ENCODE measurements around the gene TMEM25. TPM values are rescaled to one million over a fixed set of nuclear protein-coding genes. Genes with fewer than 3 reads are reported as not detected.
"Not testable (repeated sequence)": the region's sequence is repeated elsewhere in the genome, so short reads cannot be mapped to it uniquely, and the experiment has no call there.

The TMEM25 gene
- polyA plus RNA-seq = 10 to 100 TPM in 1 of 3 donors, 1 to 10 TPM in 2; 5.5 to 13.4 (median 6.4) TPM

DNA sequence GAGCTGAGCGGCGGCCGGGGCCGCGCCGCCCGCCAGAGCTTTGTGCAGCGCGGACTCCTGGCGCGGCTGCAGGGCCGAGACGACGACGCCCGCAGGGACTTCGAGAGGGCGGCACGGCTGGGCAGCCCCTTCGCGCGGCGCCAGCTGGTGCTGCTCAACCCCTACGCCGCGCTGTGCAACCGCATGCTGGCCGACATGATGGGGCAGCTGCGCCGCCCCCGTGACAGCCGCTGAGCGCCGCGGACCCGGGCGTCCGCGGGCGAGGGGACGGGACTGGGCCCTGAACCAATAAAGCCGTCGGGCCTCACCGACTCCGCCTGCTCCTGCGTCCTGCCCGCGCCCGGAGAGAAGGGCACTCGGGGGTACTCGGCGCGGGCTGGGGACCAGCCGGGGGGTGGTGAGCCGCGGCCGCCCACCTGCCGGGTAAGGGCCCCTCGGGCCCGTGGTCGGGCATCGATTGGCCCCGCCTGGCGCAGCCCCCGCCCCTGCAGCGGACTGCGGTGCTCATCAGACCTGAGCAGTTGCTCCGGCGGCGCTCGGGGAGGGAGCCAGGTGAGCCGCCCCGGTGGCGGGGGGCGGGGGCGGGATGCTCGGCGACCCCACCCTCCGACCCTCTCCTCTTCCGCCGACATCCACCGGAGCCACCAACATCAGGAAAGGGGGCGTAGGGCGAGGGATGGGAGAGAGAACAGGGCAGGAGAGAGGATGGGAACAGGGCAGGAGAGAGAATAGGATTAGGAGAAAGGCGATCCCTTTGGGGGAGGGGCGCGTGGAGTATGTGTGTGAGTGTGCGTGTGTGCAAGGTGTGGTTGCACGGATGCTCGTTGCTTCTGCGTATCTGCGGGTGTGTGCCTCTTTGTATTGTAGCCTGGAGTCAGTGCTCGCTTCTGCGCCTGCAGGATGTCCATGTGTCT is at the start of gene TMEM25:
Gene TMEM25, plus strand, starts transcription at position 510 of the 914 bp plus-strand sequence. CDS start 610 bp downstream, outside the sequence.
- H3K27ac ChIP-seq (ENCODE audit: low read depth, low read length) = no peak within 1 kb of the TSS
- 1 to 2% (median 1%) methylated on average over 67 to 94 of the region's 94 CpGs for WGBS, 3 donors

DNA sequence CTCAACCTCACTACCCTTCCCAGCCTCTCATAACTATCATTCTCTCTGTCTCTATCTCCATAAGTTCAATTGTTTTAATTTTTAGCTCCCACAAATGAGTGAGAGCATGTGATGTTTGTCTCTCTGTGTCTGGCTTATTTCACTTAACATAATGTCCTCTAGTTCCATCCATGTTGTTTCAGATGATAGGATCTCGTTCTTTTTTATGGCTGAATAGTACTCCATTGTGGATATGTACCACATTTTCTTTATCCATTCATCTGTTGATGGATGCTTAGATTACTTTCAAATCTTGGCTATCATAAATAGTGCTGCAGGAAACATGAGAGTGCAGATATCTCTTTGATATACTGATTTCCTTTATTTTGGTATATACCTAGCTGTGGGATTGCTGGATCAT is 49.8 kb upstream of the TMEM25 start:
- not testable (repeated sequence) for H3K27ac ChIP-seq (ENCODE audit: low read depth, low read length)
- 98 to 100% (median 99%) methylated on average over 1 of the region's 1 CpG for WGBS, 3 donors

DNA sequence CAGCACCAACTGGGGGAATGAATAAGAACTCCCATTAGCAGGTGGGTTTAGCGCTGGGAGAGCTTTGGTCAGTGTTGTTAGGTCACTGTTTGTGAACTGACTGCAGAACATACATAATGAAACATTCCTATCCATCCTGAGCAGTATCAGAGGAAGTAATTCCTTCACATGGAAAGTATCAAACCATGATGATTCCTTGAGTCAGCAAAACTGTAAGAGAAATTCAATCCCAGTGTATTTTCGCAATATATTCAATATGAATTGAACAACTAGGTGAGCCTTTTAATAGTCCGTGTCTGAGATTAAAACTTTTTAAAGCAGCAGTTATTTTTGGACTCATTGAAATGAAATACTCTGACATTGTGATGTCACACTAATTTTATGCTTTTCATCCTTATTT is 46.6 kb upstream of the TMEM25 start:
- no peak overlapping the region for H3K27ac ChIP-seq (ENCODE audit: low read depth, low read length)
- 93 to 96% (median 94%) methylated on average over 3 of the region's 3 CpGs for WGBS, 3 donors

DNA sequence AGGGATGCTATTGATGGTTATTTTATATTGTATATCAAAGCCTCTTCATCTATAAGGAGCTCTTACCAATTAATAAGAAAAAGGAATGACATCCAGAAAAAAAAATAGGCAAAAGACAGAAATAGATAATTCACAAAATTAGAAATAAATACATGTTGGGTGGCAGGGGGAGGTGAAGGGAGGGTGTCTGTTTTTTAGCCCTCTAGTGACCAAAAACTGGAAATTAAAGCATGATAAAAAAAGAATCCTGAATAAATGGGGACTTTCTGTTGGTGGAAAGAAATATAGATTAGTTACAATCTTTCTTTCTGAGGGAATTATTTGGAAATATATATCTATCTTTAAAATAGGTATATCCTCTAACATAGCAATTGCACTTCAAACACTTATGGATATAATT is 45.7 kb upstream of the TMEM25 start:
- H3K27ac ChIP-seq (ENCODE audit: low read depth, low read length) = no peak overlapping the region

GRCh38 chr11:118488480-118489109 is 42.4 kb upstream of the TMEM25 start:
- no peak overlapping the region for H3K27ac ChIP-seq (ENCODE audit: low read depth, low read length)
- WGBS, 3 donors = 23 to 29% (median 28%) methylated on average over 7 of the region's 7 CpGs

- H3K27ac ChIP-seq (ENCODE audit: low read depth, low read length) = no peak overlapping the region
- 84 to 91% (median 84%) methylated on average over 4 of the region's 4 CpGs for WGBS, 3 donors
These were observed 40.0 kb upstream of the TMEM25 start for GRCh38 chr11:118491041-118491440.

DNA sequence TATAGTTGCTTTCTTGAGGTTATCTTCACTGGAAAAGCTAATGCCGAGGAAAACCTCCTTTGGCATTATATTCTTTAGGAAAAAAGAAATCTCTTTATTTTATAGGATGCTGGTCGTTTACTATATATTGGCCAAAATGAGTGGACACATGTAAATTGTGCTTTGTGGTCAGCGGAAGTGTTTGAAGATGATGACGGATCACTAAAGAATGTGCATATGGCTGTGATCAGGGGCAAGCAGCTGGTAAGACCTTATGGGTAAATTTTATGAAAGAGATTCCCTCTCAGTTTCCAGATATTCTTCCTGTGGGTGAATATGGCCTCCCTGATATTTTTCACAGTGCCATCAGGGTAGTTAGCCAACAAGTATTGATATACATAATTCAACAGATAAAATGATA is 33.2 kb upstream of the TMEM25 start:
- WGBS, 3 donors = 89 to 95% (median 90%) methylated on average over 4 of the region's 4 CpGs
- H3K27ac ChIP-seq (ENCODE audit: low read depth, low read length) = no peak overlapping the region

- no peak overlapping the region for H3K27ac ChIP-seq (ENCODE audit: low read depth, low read length)
- 47 to 72% (median 69%) methylated on average over 3 of the region's 3 CpGs for WGBS, 3 donors
These were observed 27.8 kb upstream of the TMEM25 start for GRCh38 chr11:118503216-118503615.

- 88 to 93% (median 88%) methylated on average over 5 of the region's 5 CpGs for WGBS, 3 donors
- no peak overlapping the region for H3K27ac ChIP-seq (ENCODE audit: low read depth, low read length)
These were observed 19.4 kb upstream of the TMEM25 start for GRCh38 chr11:118511601-118512000.

DNA sequence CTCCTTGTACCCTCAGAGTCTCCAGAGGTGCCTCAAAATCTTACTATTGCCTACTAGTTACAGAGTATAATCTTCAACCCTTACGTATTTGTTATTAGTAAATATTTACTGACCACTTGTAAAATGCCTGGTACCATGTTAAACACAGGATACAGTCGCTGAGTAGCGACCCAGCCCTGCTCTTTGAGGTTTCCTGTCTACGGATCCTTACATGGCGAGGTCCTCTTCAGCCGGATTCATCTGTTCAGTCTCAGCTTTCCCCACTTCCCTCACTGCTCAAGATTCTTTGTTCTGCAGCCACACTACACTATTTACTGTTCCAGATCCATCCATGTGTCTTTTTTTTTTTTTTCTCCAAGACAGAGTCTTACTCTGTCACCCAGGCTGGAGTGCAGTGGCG is 16.9 kb upstream of the TMEM25 start:
- 55 to 81% (median 58%) methylated on average over 7 of the region's 7 CpGs for WGBS, 3 donors
- no peak overlapping the region for H3K27ac ChIP-seq (ENCODE audit: low read depth, low read length)

GRCh38 chr11:118519549-118519948 is 11.4 kb upstream of the TMEM25 start:
- WGBS, 3 donors = 78 to 84% (median 79%) methylated on average over 6 of the region's 6 CpGs
- H3K27ac ChIP-seq (ENCODE audit: low read depth, low read length) = no peak overlapping the region

DNA sequence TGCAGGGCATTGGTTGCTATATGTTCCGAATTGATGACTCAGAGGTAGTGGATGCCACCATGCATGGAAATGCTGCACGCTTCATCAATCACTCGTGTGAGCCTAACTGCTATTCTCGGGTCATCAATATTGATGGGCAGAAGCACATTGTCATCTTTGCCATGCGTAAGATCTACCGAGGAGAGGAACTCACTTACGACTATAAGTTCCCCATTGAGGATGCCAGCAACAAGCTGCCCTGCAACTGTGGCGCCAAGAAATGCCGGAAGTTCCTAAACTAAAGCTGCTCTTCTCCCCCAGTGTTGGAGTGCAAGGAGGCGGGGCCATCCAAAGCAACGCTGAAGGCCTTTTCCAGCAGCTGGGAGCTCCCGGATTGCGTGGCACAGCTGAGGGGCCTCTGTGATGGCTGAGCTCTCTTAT is 9.1 kb upstream of the TMEM25 start:
- no peak overlapping the region for H3K27ac ChIP-seq (ENCODE audit: low read depth, low read length)
- WGBS, 3 donors = 62 to 77% (median 62%) methylated on average over 13 of the region's 13 CpGs

DNA sequence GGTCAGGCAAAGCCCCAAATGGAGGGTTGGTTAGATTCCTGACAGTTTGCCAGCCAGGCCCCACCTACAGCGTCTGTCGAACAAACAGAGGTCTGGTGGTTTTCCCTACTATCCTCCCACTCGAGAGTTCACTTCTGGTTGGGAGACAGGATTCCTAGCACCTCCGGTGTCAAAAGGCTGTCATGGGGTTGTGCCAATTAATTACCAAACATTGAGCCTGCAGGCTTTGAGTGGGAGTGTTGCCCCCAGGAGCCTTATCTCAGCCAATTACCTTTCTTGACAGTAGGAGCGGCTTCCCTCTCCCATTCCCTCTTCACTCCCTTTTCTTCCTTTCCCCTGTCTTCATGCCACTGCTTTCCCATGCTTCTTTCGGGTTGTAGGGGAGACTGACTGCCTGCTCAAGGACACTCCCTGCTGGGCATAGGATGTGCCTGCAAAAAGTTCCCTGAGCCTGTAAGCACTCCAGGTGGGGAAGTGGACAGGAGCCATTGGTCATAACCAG is 8.4 kb upstream of the TMEM25 start:
- no peak overlapping the region for H3K27ac ChIP-seq (ENCODE audit: low read depth, low read length)
- WGBS, 3 donors = 41 to 47% (median 45%) methylated on average over 6 of the region's 6 CpGs

- H3K27ac ChIP-seq (ENCODE audit: low read depth, low read length) = no peak overlapping the region
These were observed 6.6 kb upstream of the TMEM25 start for GRCh38 chr11:118524356-118524755.

- H3K27ac ChIP-seq (ENCODE audit: low read depth, low read length) = no peak overlapping the region
- WGBS, 3 donors = 71 to 90% (median 72%) methylated on average over 6 of the region's 6 CpGs
These were observed 6.1 kb upstream of the TMEM25 start for GRCh38 chr11:118524757-118525470.

- H3K27ac ChIP-seq (ENCODE audit: low read depth, low read length) = no peak overlapping the region
- 82 to 86% (median 84%) methylated on average over 2 of the region's 2 CpGs for WGBS, 3 donors
These were observed 4.3 kb upstream of the TMEM25 start for GRCh38 chr11:118526688-118527087.

GRCh38 chr11:118527109-118527508 is 3.9 kb upstream of the TMEM25 start, which contains the start of gene TTC36:
Gene TTC36, plus strand, starts transcription at chr11:118527474. Its CDS starts 21 bp downstream, at chr11:118527495.
- 48 to 53% (median 53%) methylated on average over 3 of the region's 3 CpGs for WGBS, 3 donors
- H3K27ac ChIP-seq (ENCODE audit: low read depth, low read length) = no peak within 1 kb of the TSS

GRCh38 chr11:118528511-118528910 is 2.5 kb upstream of the TMEM25 start:
- WGBS, 3 donors = 79 to 91% (median 89%) methylated on average over 6 of the region's 6 CpGs
- no peak overlapping the region for H3K27ac ChIP-seq (ENCODE audit: low read depth, low read length)

Data from adipose tissue (tissue), 3 donors.